ENCODE measurements around the gene PCSK5. TPM values are rescaled to one million over a fixed set of nuclear protein-coding genes. Genes with fewer than 3 reads are reported as not detected.
"Not testable (repeated sequence)": the region's sequence is repeated elsewhere in the genome, so short reads cannot be mapped to it uniquely, and the experiment has no call there.

PCSK5 gene
- total and polyA plus RNA-seq, 10 donors: 0.28 to 8.1 (median 5.5) TPM

DNA sequence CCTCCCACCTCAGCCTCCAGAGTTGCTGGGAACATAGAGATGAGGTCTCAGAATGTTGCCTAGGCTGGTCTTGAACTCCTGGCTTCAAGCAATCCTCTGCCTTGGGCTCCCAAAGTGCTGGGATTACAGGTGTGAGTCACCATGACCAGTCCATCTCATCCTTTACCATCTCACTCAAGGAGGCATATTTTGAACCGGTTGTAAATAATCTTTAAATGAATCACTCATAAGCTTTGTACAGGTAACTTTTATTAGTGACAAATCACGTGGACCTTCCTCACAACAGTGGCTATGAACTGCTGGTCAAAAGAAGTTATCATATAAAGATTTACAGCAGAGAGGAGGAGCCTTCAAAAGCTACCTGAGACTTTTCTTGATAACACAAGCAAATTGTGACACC is 433.0 kb downstream of the PCSK5 start:
- Histone ChIP-seq H3K27ac (no peak overlapping the region), H3K36me3 (no peaks in the 10 kb centered on the region), H3K9me3 (no peaks in the 10 kb centered on the region), H3K4me3 (no peak overlapping the region), H3K4me1 (no peaks in the 10 kb centered on the region), H3K27me3 (replicated peaks in 1 of 7) (peaks cover 0 to 7% (median 0%) of the 10 kb centered on the region in 7 donors)
- DNase-seq: no peak
- intact Hi-C loops (cut with DNase I; ENCODE audit: low total_unique reads): no loop called here
- 77 to 90% (median 79%) methylated on average over 2 of the region's 2 CpGs for WGBS, 5 donors
- no peak for TF ChIP-seq CTCF (IDR thresholded peaks at IDR 0.05 in 8 of 11, conservative IDR thresholded peaks at IDR 0.05 in 3 of 11)
- no peak for TF ChIP-seq POLR2AphosphoS5 (IDR thresholded peaks at IDR 0.05)

- H3K27ac ChIP-seq; H3K4me1 ChIP-seq; intact Hi-C loops (cut with DNase I; ENCODE audit: low total_unique reads); H3K4me3 ChIP-seq; H3K9me3 ChIP-seq; H3K27me3 ChIP-seq (replicated peaks in 1 of 7); H3K36me3 ChIP-seq; DNase-seq: not testable (repeated sequence)
- 85 to 95% (median 91%) methylated on average over 7 of the region's 7 CpGs for WGBS, 5 donors
These were observed 433.6 kb downstream of the PCSK5 start for GRCh38 chr9:76324030-76324429.

GRCh38 chr9:76330034-76330433 is 439.6 kb downstream of the PCSK5 start:
- Histone ChIP-seq H3K36me3 (no peaks in the 10 kb centered on the region), H3K27ac (no peak overlapping the region), H3K9me3 (no peaks in the 10 kb centered on the region), H3K4me1 (no peaks in the 10 kb centered on the region), H3K27me3 (replicated peaks in 1 of 7) (no peaks in the 10 kb centered on the region), H3K4me3 (no peak overlapping the region)
- 44 to 74% (median 60%) methylated on average over 1 of the region's 1 CpG for WGBS, 5 donors
- DNase-seq: no peak
- TF ChIP-seq POLR2A (IDR thresholded peaks at IDR 0.05): no peak
- no peak for TF ChIP-seq POLR2AphosphoS5 (IDR thresholded peaks at IDR 0.05)
- TF ChIP-seq CTCF (IDR thresholded peaks at IDR 0.05 in 8 of 11, conservative IDR thresholded peaks at IDR 0.05 in 3 of 11): no peak
- intact Hi-C loops (cut with DNase I; ENCODE audit: low total_unique reads): no loop called here

- intact Hi-C loops (cut with DNase I; ENCODE audit: low total_unique reads): no loop called here
These were observed 442.9 kb downstream of the PCSK5 start for GRCh38 chr9:76333388-76333787.

More at GRCh38 chr9:76333388-76333787, 442.9 kb downstream of the PCSK5 start:
- no peak overlapping the region for H3K27ac ChIP-seq
- H3K9me3 ChIP-seq: no peaks in the 10 kb centered on the region
- no peak overlapping the region for H3K4me3 ChIP-seq
- WGBS, 5 donors: 63 to 76% (median 68%) methylated on average over 3 of the region's 3 CpGs
- no peaks in the 10 kb centered on the region for H3K36me3 ChIP-seq
- H3K4me1 ChIP-seq: no peaks in the 10 kb centered on the region
- TF ChIP-seq POLR2A (IDR thresholded peaks at IDR 0.05) (no peak), POLR2AphosphoS5 (IDR thresholded peaks at IDR 0.05) (no peak), CTCF (IDR thresholded peaks at IDR 0.05 in 8 of 11, conservative IDR thresholded peaks at IDR 0.05 in 3 of 11) (no peak)
- no peaks in the 10 kb centered on the region for H3K27me3 ChIP-seq (replicated peaks in 1 of 7)
- DNase-seq: no peak
